Measurements from ENCODE around the gene BCAP29. TPM values are rescaled to one million over a fixed set of nuclear protein-coding genes. Genes with fewer than 3 reads are reported as not detected.

Gene BCAP29
- total RNA-seq, 1 donor: 43.1 TPM

DNA sequence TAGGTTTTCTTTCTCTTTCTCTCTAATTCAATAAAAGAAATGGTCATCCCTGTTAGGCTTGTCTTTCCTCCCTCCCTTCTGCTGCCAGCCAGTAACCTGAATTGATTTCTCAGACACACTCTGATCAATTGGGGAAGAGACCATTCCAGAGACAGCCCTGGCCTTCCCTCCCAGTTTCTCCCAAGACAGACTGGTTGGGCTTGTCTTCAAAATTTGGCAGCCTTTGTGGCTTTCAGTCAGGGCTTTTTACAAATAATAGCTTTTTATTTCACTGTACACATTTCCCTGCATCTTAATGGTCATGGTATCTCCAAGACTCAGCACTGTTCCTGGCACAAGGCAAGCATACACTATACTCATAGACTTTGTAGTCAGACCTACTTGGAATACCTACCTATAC is 33.9 kb downstream of the BCAP29 start:
- Histone ChIP-seq H3K79me2 (ENCODE audit: insufficient read depth, low read length) (no peaks in the 10 kb centered on the region), H3K27me3 (ENCODE audit: insufficient read depth, low read length) (no peaks in the 10 kb centered on the region), H4K20me1 (ENCODE audit: insufficient read depth, low read length) (no peaks in the 10 kb centered on the region), H3K27ac (ENCODE audit: low read depth, low read length) (peak overlapping the region; percentile 4), H3K4me3 (ENCODE audit: insufficient read depth, low read length) (no peak overlapping the region), H2AFZ (ENCODE audit: low read length) (no peak overlapping the region), H3K4me2 (ENCODE audit: insufficient read depth, low read length) (peak overlapping the region; percentile 19), H3K36me3 (ENCODE audit: insufficient read depth, low read length) (peaks cover 5% of the 10 kb centered on the region), H3K9me3 (ENCODE audit: low read depth, low read length) (no peaks in the 10 kb centered on the region), H3K4me1 (ENCODE audit: insufficient read depth, low read length) (peaks cover 15% of the 10 kb centered on the region)
- TF ChIP-seq, protein P1, sequence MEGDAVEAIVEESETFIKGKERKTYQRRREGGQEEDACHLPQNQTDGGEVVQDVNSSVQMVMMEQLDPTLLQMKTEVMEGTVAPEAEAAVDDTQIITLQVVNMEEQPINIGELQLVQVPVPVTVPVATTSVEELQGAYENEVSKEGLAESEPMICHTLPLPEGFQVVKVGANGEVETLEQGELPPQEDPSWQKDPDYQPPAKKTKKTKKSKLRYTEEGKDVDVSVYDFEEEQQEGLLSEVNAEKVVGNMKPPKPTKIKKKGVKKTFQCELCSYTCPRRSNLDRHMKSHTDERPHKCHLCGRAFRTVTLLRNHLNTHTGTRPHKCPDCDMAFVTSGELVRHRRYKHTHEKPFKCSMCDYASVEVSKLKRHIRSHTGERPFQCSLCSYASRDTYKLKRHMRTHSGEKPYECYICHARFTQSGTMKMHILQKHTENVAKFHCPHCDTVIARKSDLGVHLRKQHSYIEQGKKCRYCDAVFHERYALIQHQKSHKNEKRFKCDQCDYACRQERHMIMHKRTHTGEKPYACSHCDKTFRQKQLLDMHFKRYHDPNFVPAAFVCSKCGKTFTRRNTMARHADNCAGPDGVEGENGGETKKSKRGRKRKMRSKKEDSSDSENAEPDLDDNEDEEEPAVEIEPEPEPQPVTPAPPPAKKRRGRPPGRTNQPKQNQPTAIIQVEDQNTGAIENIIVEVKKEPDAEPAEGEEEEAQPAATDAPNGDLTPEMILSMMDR (IDR thresholded peaks at IDR 0.05; ENCODE audit: extremely low read depth, low read depth, low read length): no peak
- DNase-seq (ENCODE audit: insufficient read length, low spot score, missing footprints): no peak

- peak overlapping the region; percentile 19 for H3K4me2 ChIP-seq (ENCODE audit: insufficient read depth, low read length)
- H3K4me3 ChIP-seq (ENCODE audit: insufficient read depth, low read length): no peak overlapping the region
- no peak overlapping the region for H2AFZ ChIP-seq (ENCODE audit: low read length)
- no peaks in the 10 kb centered on the region for H3K9me3 ChIP-seq (ENCODE audit: low read depth, low read length)
- H3K27me3 ChIP-seq (ENCODE audit: insufficient read depth, low read length): no peaks in the 10 kb centered on the region
- peaks cover 15% of the 10 kb centered on the region for H3K4me1 ChIP-seq (ENCODE audit: insufficient read depth, low read length)
- TF ChIP-seq, protein P1 (IDR thresholded peaks at IDR 0.05; ENCODE audit: extremely low read depth, low read depth, low read length): no peak
- no peaks in the 10 kb centered on the region for H4K20me1 ChIP-seq (ENCODE audit: insufficient read depth, low read length)
- peak overlapping the region; percentile 5 for H3K27ac ChIP-seq (ENCODE audit: low read depth, low read length)
- no peaks in the 10 kb centered on the region for H3K79me2 ChIP-seq (ENCODE audit: insufficient read depth, low read length)
- peaks cover 5% of the 10 kb centered on the region for H3K36me3 ChIP-seq (ENCODE audit: insufficient read depth, low read length)
- no peak for DNase-seq (ENCODE audit: insufficient read length, low spot score, missing footprints)
Measured at GRCh38 chr7:107614425-107614824, 34.4 kb downstream of the BCAP29 start.

DNA sequence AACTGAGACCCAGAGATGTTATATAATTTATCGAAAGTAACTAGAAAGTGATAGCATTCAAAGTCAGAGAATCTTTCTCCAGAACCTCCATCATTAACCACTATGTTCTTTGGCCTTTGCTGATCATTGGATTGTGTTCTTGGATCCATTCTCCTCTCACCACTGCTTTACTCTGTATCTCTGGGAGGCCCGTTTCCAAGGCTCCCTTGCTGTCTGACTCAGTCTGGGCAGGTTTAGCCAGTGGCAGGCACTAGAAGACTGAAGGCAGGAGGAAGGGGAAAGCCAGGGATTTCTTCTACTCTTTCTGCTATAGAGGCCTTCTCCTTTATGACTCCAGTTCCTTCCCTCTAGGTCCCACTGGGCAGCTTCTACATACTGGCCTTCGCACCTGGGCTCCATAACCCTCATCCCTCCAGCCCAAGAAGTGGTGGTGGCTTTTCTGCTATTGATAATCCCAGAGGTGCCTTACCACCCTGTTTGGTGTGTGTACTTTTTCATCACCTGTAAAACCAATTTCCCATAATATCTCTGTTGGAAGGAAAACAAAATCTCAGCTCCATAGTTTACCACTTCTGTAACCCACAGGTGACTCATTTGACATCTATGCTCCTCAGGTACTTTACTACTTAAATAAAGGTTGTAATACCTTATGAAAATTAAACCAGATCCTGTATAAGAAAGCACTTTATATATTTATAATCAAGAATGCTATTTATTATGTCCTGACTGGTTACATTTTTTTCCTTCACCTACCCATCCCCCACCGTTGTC is 36.0 kb downstream of the BCAP29 start:
- H3K4me3 ChIP-seq (ENCODE audit: insufficient read depth, low read length): no peak overlapping the region
- H3K4me1 ChIP-seq (ENCODE audit: insufficient read depth, low read length): peaks cover 15% of the 10 kb centered on the region
- H3K36me3 ChIP-seq (ENCODE audit: insufficient read depth, low read length): peaks cover 5% of the 10 kb centered on the region
- DNase-seq (ENCODE audit: insufficient read length, low spot score, missing footprints): peak; percentile 48
- H3K27me3 ChIP-seq (ENCODE audit: insufficient read depth, low read length): no peaks in the 10 kb centered on the region
- H3K79me2 ChIP-seq (ENCODE audit: insufficient read depth, low read length): no peaks in the 10 kb centered on the region
- no peak overlapping the region for H3K27ac ChIP-seq (ENCODE audit: low read depth, low read length)
- no peaks in the 10 kb centered on the region for H3K9me3 ChIP-seq (ENCODE audit: low read depth, low read length)
- TF ChIP-seq, protein P1 (IDR thresholded peaks at IDR 0.05; ENCODE audit: extremely low read depth, low read depth, low read length): no peak
- no peak overlapping the region for H3K4me2 ChIP-seq (ENCODE audit: insufficient read depth, low read length)
- no peak overlapping the region for H2AFZ ChIP-seq (ENCODE audit: low read length)
- no peaks in the 10 kb centered on the region for H4K20me1 ChIP-seq (ENCODE audit: insufficient read depth, low read length)

DNA sequence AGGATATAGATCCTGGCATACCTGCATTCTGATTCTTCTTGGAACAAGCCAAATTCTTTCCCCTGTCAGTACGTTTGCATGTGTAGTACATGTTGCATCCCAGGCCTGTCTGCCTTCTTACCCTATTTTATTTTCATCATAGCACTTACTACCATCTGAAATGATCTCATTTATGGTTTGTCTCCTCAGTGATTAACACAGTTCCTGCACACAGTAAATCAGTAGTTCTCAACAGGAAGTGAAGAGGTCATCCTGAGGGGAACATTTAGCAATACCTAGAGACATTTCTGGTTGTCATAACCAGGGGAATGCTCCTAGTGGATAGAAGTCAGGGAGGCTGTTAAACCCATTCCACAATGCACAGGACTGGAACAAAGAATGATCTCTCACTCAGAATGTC is 42.4 kb downstream of the BCAP29 start:
- no peak overlapping the region for H3K4me3 ChIP-seq (ENCODE audit: insufficient read depth, low read length)
- peak; percentile 55 for DNase-seq (ENCODE audit: insufficient read length, low spot score, missing footprints)
- peaks cover 5% of the 10 kb centered on the region for H3K36me3 ChIP-seq (ENCODE audit: insufficient read depth, low read length)

More for the DNA sequence above, 42.4 kb downstream of the BCAP29 start:
- H3K4me1 ChIP-seq (ENCODE audit: insufficient read depth, low read length): peaks cover 7% of the 10 kb centered on the region
- no peaks in the 10 kb centered on the region for H3K9me3 ChIP-seq (ENCODE audit: low read depth, low read length)
- no peak overlapping the region for H2AFZ ChIP-seq (ENCODE audit: low read length)
- no peaks in the 10 kb centered on the region for H3K79me2 ChIP-seq (ENCODE audit: insufficient read depth, low read length)
- no peak overlapping the region for H3K4me2 ChIP-seq (ENCODE audit: insufficient read depth, low read length)
- peak overlapping the region; percentile 21 for H3K27ac ChIP-seq (ENCODE audit: low read depth, low read length)
- H3K27me3 ChIP-seq (ENCODE audit: insufficient read depth, low read length): no peaks in the 10 kb centered on the region
- peaks cover 4% of the 10 kb centered on the region for H4K20me1 ChIP-seq (ENCODE audit: insufficient read depth, low read length)
- TF ChIP-seq, protein P1 (IDR thresholded peaks at IDR 0.05; ENCODE audit: extremely low read depth, low read depth, low read length): no peak
